ENCODE results near the gene POC1A.

The POC1A gene

DNA sequence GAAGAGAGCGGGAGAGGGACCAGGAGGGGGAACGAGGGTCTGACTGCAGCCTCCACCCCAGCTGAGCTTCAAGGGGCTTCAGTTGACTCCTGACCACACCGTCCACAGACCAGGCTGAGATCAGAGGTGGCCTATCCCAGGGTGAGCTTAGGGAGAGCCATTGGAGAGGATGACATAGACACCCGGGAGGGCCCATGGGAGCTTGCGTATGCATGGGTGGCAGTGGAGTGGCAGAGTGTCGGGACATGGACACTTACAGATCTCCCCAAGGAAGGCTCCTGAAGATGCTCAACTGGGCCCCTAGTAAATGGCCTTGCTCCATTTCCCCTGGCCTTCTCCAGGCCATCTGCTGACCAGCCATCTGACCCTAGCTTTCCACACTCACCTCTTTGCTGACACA is 31.1 kb upstream of the POC1A start:
- CTCF ChIA-PET = interaction anchor here (0.6 kb wide), 2 partner anchors 92 to 146 kb away, joined by 7 to 11 read pairs; no protein-coding TSS in a partner anchor

DNA sequence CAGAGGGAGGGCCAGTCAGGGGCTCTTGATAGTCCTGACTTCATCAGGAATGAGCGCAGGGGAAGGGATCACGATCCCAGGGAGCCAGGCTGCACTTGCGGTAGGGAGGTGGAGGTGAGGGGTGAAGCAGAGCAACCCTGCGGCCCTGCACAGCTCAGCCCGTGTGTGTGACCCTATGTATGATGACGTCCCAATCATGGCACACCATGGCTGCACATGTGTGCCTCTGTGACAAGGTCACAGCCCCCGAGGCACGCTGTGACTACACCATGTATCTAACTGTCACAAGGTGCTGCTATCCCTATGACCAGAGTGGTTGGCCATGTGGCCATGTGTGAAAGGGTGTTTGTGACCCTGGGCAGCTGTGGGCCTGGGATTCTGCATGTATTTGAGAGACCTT is 30.5 kb upstream of the POC1A start:
- ChIA-PET POLR2A (ENCODE audit: low non-redundant PET) (no interaction called here), CTCF (interaction anchor here (0.6 kb wide), 2 partner anchors 93 to 147 kb away, joined by 7 to 11 read pairs; no protein-coding TSS in a partner anchor)
- TF ChIP-seq, protein P1, sequence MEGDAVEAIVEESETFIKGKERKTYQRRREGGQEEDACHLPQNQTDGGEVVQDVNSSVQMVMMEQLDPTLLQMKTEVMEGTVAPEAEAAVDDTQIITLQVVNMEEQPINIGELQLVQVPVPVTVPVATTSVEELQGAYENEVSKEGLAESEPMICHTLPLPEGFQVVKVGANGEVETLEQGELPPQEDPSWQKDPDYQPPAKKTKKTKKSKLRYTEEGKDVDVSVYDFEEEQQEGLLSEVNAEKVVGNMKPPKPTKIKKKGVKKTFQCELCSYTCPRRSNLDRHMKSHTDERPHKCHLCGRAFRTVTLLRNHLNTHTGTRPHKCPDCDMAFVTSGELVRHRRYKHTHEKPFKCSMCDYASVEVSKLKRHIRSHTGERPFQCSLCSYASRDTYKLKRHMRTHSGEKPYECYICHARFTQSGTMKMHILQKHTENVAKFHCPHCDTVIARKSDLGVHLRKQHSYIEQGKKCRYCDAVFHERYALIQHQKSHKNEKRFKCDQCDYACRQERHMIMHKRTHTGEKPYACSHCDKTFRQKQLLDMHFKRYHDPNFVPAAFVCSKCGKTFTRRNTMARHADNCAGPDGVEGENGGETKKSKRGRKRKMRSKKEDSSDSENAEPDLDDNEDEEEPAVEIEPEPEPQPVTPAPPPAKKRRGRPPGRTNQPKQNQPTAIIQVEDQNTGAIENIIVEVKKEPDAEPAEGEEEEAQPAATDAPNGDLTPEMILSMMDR (conservative IDR thresholded peaks at IDR 0.05; ENCODE audit: low read depth) = no peak
- no peak for DNase-seq (ENCODE audit: low spot score)
- H3K27ac ChIP-seq = no peak overlapping the region

More for the DNA sequence above, 31.1 kb upstream of the POC1A start:
- no peak overlapping the region for H3K27ac ChIP-seq
- POLR2A ChIA-PET (ENCODE audit: low non-redundant PET) = no interaction called here
- no peak for DNase-seq (ENCODE audit: low spot score)
- TF ChIP-seq, protein P1 (conservative IDR thresholded peaks at IDR 0.05; ENCODE audit: low read depth) = no peak

DNA sequence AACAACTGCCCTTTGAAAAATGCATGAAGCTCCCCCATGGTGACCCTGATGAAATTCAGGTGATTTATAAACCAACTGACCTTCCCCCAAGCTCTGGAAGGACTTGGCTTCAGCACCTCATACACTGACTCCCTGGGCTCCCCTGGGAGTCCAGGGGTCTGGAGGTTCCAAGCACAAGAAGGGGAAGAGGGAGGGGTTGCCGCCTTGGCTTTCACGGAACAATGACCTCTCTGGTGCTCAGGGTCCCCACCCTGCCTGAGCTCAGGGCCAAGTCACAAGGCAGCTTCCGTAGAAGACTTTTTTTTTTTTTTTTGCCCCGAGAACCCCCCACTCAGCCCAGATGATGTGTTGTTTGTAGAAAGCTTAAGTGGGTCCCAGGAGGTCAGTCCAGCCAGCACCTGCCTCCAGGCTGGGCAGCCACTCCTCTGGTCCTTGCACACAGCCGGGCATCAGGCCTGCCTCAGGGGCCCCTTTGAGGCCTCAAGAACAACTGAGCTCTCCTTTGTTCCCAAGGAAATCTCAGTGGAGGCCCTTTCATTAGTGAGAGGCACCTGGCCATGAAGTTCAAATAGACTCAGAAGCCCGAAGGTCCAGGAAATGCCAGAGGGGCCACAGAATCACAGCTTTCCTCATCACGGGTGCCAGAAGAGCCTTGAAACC is 29.7 kb upstream of the POC1A start:
- ChIA-PET CTCF (interaction anchor here (0.6 to 1.2 kb wide), 3 partner anchors 36 to 136 kb away, joined by 3 to 5 read pairs (median 4); no protein-coding TSS in a partner anchor), POLR2A (ENCODE audit: low non-redundant PET) (no interaction called here)
- TF ChIP-seq, protein P1 (conservative IDR thresholded peaks at IDR 0.05; ENCODE audit: low read depth) = no peak
- H3K27ac ChIP-seq = no peak overlapping the region
- DNase-seq (ENCODE audit: low spot score) = no peak

DNA sequence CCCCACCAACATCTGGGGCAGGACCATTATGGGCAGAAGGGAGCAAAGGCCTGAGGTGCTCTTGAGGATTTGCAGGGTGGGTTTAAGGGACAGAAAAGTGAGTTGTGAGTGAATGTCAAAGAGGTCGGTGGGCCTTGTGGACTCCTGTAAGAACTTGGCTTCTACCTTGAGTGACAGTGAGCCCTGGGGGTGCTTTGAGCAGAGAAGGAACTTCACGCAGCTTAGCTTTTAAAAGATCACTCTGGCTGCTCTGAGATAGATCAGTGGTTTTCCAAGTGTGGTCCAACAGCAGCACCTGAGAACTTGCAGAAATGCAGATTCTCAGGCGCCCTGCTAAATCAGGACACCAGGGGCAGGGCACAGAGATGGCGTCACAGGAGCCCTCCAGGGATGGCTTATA is 28.5 kb upstream of the POC1A start:
- no peak for DNase-seq (ENCODE audit: low spot score)
- CTCF ChIA-PET = interaction anchor here (1.2 kb wide), 1 partner anchor 38 kb away, joined by 3 read pairs; no protein-coding TSS in a partner anchor
- POLR2A ChIA-PET (ENCODE audit: low non-redundant PET) = no interaction called here
- TF ChIP-seq, protein P1 (conservative IDR thresholded peaks at IDR 0.05; ENCODE audit: low read depth) = no peak
- H3K27ac ChIP-seq = no peak overlapping the region

DNA sequence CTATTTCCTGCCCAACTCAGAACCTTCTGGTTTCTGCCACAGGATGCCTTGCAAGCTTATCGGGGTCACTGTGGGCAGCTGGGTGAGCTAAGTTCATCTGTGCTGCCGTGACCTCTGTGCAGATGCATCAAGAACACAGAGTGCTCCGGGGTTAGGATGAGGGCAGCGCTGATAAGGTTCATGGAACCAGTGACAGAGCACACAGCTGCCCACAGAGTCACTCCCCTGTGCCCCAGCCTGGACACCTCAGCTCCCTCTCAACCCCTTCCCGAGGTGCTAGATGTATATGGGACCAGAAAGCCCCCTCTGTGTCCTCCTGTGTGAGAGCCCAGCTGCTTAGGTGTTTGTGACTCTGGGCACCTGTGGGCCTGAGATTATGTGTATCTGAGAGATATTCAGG is 28.0 kb upstream of the POC1A start:
- TF ChIP-seq, protein P1 (conservative IDR thresholded peaks at IDR 0.05; ENCODE audit: low read depth) = no peak
- ChIA-PET CTCF (no interaction called here), POLR2A (ENCODE audit: low non-redundant PET) (no interaction called here)
- DNase-seq (ENCODE audit: low spot score) = no peak
- H3K27ac ChIP-seq = peak overlapping the region; percentile 67

DNA sequence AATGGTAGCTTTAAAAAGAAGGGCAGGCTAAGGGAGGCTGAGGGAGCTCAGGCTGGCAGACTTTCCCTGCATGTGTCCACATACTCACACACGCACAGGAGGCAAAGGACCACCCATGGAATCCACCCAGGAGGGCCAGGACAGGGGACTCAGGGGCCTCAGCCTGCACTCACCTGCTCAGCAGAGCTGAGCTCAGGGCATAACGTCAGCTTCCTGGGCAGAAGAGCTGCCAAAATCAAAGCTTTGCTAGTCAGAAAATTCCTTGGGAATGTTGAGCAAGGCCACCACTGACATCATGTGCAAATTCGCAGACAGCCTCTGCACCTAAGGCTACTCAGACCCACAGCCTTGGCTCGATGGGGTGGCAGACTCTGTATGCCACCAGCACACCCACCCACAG is 27.3 kb upstream of the POC1A start:
- POLR2A ChIA-PET (ENCODE audit: low non-redundant PET) = interaction anchor here (0.6 kb wide), 1 partner anchor 125 kb away, joined by 3 read pairs; no protein-coding TSS in a partner anchor
- CTCF ChIA-PET = no interaction called here
- peak overlapping the region; percentile 67 for H3K27ac ChIP-seq
- no peak for DNase-seq (ENCODE audit: low spot score)
- TF ChIP-seq, protein P1 (conservative IDR thresholded peaks at IDR 0.05; ENCODE audit: low read depth) = no peak
